Measurements from ENCODE around the gene TP63.

The TP63 gene

GRCh38 chr3:189851682-189852081 lies 220.5 kb downstream of the TP63 start:
- DNase-seq (ENCODE audit: low spot score) = no peak

- DNase-seq (ENCODE audit: low spot score) = no peak
Observed at GRCh38 chr3:189853906-189854305, 222.7 kb downstream of the TP63 start.

- no peak for DNase-seq (ENCODE audit: low spot score)
Observed at GRCh38 chr3:189860296-189860695, 229.1 kb downstream of the TP63 start.

GRCh38 chr3:189862385-189862998 lies 231.3 kb downstream of the TP63 start:
- DNase-seq (ENCODE audit: low spot score) = no peak

GRCh38 chr3:189863031-189863430 lies 231.8 kb downstream of the TP63 start:
- DNase-seq (ENCODE audit: low spot score) = no peak

GRCh38 chr3:189868061-189868460 lies 236.9 kb downstream of the TP63 start:
- DNase-seq (ENCODE audit: low spot score) = no peak

- DNase-seq (ENCODE audit: low spot score) = no peak
Observed at GRCh38 chr3:189869165-189869564, 238.0 kb downstream of the TP63 start.

GRCh38 chr3:189871418-189871817 lies 240.2 kb downstream of the TP63 start:
- DNase-seq (ENCODE audit: low spot score) = no peak

DNA sequence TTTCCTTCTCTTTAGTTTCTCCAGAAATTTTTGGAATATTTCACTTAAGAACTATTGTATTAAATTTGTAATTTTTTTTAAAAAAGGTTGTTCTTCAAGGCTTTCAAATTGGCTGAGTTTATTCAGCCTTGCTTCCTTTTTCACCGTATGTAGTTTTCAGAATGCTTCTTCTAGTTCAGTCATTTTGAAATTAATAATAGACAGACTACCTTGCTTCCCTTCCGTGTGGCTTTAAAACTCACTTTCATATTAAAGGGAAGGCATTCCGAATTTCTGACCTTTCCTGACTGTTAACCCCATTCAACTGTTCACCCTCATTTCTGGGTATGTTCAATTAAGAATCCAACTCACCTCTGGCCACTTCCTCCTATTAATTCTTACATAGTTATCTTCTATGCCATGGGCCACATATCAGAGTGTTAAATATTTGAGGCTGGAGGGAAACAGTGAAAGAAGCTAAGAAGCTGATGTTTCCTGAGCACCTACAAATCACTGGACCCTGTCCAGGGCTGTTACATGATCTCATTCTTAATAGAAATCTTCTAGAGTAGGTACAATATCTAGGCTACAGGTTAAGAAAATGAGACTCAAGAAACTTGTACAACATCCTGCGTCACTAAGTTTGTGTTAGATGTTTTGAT lies 252.0 kb downstream of the TP63 start:
- DNase-seq (ENCODE audit: low spot score) = no peak

- DNase-seq (ENCODE audit: low spot score) = no peak
Observed at GRCh38 chr3:189890496-189890895, 259.3 kb downstream of the TP63 start.

DNA sequence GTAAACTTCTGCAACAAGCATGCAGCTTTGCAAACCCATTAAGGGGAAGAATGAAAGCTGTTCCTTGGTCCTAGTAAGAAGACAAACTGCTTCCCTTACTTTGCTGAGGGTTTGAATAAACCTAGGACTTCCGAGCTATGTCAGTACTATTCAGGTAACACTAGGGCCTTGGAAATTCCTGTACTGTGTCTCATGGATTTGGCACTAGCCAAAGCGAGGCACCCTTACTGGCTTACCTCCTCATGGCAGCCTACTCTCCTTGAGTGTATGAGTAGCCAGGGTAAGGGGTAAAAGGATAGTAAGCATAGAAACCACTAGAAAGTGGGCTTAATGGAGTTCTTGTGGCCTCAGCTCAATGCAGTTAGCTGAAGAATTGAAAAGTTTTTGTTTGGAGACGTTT lies 265.3 kb downstream of the TP63 start:
- DNase-seq (ENCODE audit: low spot score) = no peak

- no peak for DNase-seq (ENCODE audit: low spot score)
Observed at GRCh38 chr3:189897406-189897805, 266.2 kb downstream of the TP63 start.

- no peak for DNase-seq (ENCODE audit: low spot score)
Observed at GRCh38 chr3:189898559-189899153, 267.5 kb downstream of the TP63 start.

GRCh38 chr3:189899186-189899585 lies 268.0 kb downstream of the TP63 start:
- DNase-seq (ENCODE audit: low spot score) = no peak

- no peak for DNase-seq (ENCODE audit: low spot score)
Observed at GRCh38 chr3:189900578-189900977, 269.4 kb downstream of the TP63 start.

- no peak for DNase-seq (ENCODE audit: low spot score)
Observed at GRCh38 chr3:189901481-189901880, 270.3 kb downstream of the TP63 start.

GRCh38 chr3:189902230-189903186 lies 271.3 kb downstream of the TP63 start:
- no peak for DNase-seq (ENCODE audit: low spot score)

- no peak for DNase-seq (ENCODE audit: low spot score)
Observed at GRCh38 chr3:189903562-189904250, 272.5 kb downstream of the TP63 start.

- DNase-seq (ENCODE audit: low spot score) = no peak
Observed at GRCh38 chr3:189907803-189908202, 276.6 kb downstream of the TP63 start.

DNA sequence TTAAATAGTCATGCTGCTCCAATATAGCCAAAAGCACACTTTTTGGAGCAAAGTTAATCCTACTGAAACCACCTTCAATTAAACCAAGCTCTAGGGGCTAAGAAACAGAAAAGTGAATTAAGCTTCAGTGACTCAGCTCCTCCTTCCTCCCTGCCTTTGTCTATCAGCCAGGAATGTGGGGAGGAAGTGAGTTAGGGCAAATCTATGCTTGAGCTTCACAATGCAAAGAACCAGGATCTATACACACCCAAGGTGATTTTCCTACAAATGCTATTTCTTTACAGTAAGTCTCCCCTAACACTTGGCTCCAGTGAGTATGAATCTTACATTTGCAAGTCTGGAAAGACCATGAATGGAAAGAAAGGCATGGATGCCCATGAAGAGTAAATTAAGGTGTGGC lies 277.5 kb downstream of the TP63 start:
- DNase-seq (ENCODE audit: low spot score) = no peak

- DNase-seq (ENCODE audit: low spot score) = no peak
Observed at GRCh38 chr3:189909139-189909538, 277.9 kb downstream of the TP63 start.

- DNase-seq (ENCODE audit: low spot score) = no peak
Observed at GRCh38 chr3:189909573-189909972, 278.4 kb downstream of the TP63 start.
